ENCODE data around the gene EEF2K. TPM values are rescaled to one million over a fixed set of nuclear protein-coding genes. Genes with fewer than 3 reads are reported as not detected.
"Not testable (repeated sequence)": the region's sequence is repeated elsewhere in the genome, so short reads cannot be mapped to it uniquely, and the experiment has no call there.

EEF2K gene
- total RNA-seq, 4 donors from 2014 or later, result 15.6 to 21.3 (median 19.9) TPM

GRCh38 chr16:22195445-22195694 is 10.7 kb upstream of the EEF2K start:
- DNase-seq, result no peak
- no peak for TF ChIP-seq CTCF (IDR thresholded peaks at IDR 0.05)
- no peak for TF ChIP-seq POLR2A (IDR thresholded peaks at IDR 0.05)
- Histone ChIP-seq H3K36me3 (no peaks in the 10 kb centered on the region), H3K27ac (peak overlapping the region in 2 of 3 donors; percentile 24 to 78), H3K27me3 (no peaks in the 10 kb centered on the region), H3K4me3 (replicated peaks in 1 of 3) (no peak overlapping the region), H3K9me3 (no peaks in the 10 kb centered on the region), H3K4me1 (peaks cover 6 to 24% of the 10 kb centered on the region in 2 donors)
- intact Hi-C loops (cut with DNase I), result no loop called here

- WGBS, 2 donors, result 4% methylated on average over 38 to 39 of the region's 39 CpGs
- H3K4me1 ChIP-seq, result peaks cover 6 to 24% of the 10 kb centered on the region in 2 donors
- peak; percentile 87 for DNase-seq
- no peaks in the 10 kb centered on the region for H3K27me3 ChIP-seq
- H3K4me3 ChIP-seq (replicated peaks in 1 of 3), result peak overlapping the region in 2 of 3 donors; percentile 34 to 36
- intact Hi-C loops (cut with DNase I), result no loop called here
- TF ChIP-seq CTCF (IDR thresholded peaks at IDR 0.05) (peak; percentile 70 to 94 (median 86)), POLR2A (IDR thresholded peaks at IDR 0.05) (peak in 1 of 2 donors; percentile 52)
- H3K9me3 ChIP-seq, result no peaks in the 10 kb centered on the region
- peak overlapping the region; percentile 68 to 81 (median 78) for H3K27ac ChIP-seq
- no peaks in the 10 kb centered on the region for H3K36me3 ChIP-seq
These were observed 10.2 kb upstream of the EEF2K start for GRCh38 chr16:22195695-22196558.

- H3K27ac ChIP-seq, result not testable (repeated sequence)
These were observed 9.4 kb upstream of the EEF2K start for GRCh38 chr16:22196559-22197168.

GRCh38 chr16:22198547-22199293 is 7.4 kb upstream of the EEF2K start:
- WGBS, 2 donors, result 72 to 77% methylated on average over 7 of the region's 7 CpGs

More at GRCh38 chr16:22196559-22197168, 9.4 kb upstream of the EEF2K start:
- WGBS, 2 donors, result 51 to 54% methylated on average over 20 of the region's 20 CpGs
- H3K4me3 ChIP-seq (replicated peaks in 1 of 3); H3K36me3 ChIP-seq; DNase-seq; H3K27me3 ChIP-seq; intact Hi-C loops (cut with DNase I); H3K9me3 ChIP-seq: not testable (repeated sequence)
- peaks cover 6 to 23% of the 10 kb centered on the region in 2 donors for H3K4me1 ChIP-seq

More at GRCh38 chr16:22198547-22199293, 7.4 kb upstream of the EEF2K start:
- no peak for DNase-seq
- intact Hi-C loops (cut with DNase I), result no loop called here
- peak overlapping the region in 2 of 3 donors; percentile 61 to 82 for H3K27ac ChIP-seq
- no peak for TF ChIP-seq POLR2A (IDR thresholded peaks at IDR 0.05)
- no peak for TF ChIP-seq CTCF (IDR thresholded peaks at IDR 0.05)
- H3K9me3 ChIP-seq, result no peaks in the 10 kb centered on the region
- no peaks in the 10 kb centered on the region for H3K36me3 ChIP-seq
- peaks cover 0 to 13% of the 10 kb centered on the region in 2 donors for H3K4me1 ChIP-seq
- no peak overlapping the region for H3K4me3 ChIP-seq (replicated peaks in 1 of 3)
- no peaks in the 10 kb centered on the region for H3K27me3 ChIP-seq

All from thyroid gland (tissue), 4 donors.